Measurements from ENCODE around the gene TRPM2. TPM values are rescaled to one million over a fixed set of nuclear protein-coding genes. Genes with fewer than 3 reads are reported as not detected.

The TRPM2 gene
- total and polyA plus RNA-seq, 10 of the 15 experiments (the other 5 are each of a cell fraction or from before 2014, with no cell fraction given) = 0.03 to 9.1 (median 2.6) TPM

DNA sequence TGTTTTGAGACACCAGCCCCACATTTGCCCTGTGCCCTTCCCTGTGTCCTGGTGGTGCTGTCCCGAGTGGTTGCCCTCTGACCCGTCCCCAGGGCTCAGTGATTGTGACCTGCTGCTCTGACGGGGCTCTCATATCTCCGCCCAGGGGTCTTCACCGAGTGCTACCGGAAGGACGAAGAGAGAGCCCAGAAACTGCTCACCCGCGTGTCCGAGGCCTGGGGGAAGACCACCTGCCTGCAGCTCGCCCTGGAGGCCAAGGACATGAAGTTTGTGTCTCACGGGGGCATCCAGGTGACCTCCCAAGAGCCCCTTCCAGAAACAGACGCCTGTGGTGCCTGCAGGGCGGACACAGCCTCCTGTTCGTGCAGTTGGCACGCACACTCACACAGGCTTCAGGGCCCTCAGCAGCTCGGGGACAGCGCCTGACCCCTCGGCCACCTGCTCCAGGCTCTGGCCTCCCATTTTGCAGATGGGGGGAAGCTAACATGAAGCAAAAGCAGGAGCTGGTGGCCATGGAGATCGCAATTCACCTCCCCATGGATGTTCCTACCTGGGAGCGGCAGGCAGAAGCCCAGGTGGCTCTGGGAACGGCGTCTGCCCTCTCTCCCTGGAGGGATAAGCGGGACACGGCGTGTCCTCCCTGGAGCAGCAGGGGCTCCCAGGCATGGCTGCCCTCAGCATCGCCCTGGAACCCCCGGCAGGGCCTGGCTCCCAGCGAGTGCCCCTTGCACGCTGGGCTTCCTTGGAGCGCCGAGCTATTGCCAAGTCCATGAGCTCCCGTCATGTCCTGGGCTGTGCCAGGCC, 45.9 kb downstream of the TRPM2 start (continued):
- TF ChIP-seq, protein P1, sequence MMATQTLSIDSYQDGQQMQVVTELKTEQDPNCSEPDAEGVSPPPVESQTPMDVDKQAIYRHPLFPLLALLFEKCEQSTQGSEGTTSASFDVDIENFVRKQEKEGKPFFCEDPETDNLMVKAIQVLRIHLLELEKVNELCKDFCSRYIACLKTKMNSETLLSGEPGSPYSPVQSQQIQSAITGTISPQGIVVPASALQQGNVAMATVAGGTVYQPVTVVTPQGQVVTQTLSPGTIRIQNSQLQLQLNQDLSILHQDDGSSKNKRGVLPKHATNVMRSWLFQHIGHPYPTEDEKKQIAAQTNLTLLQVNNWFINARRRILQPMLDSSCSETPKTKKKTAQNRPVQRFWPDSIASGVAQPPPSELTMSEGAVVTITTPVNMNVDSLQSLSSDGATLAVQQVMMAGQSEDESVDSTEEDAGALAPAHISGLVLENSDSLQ (IDR thresholded peaks at IDR 0.05) = no peak
- TF ChIP-seq EGR1 (IDR thresholded peaks at IDR 0.05; ENCODE audit: borderline replicate concordance in 1 of 2, low read depth in 2 of 2, low read length in 2 of 2) = no peak
- TF ChIP-seq ESRRA (IDR thresholded peaks at IDR 0.05; ENCODE audit: low read length) = no peak
- TF ChIP-seq, protein P2, sequence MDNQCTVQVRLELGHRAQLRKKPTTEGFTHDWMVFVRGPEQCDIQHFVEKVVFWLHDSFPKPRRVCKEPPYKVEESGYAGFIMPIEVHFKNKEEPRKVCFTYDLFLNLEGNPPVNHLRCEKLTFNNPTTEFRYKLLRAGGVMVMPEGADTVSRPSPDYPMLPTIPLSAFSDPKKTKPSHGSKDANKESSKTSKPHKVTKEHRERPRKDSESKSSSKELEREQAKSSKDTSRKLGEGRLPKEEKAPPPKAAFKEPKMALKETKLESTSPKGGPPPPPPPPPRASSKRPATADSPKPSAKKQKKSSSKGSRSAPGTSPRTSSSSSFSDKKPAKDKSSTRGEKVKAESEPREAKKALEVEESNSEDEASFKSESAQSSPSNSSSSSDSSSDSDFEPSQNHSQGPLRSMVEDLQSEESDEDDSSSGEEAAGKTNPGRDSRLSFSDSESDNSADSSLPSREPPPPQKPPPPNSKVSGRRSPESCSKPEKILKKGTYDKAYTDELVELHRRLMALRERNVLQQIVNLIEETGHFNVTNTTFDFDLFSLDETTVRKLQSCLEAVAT (IDR thresholded peaks at IDR 0.05) = no peak
- no peak for TF ChIP-seq NKRF (conservative IDR thresholded peaks at IDR 0.05)
